DND-41 (cell line): ENCODE measurements around the gene CRYBG1.

Experiments
- ATAC-seq: fragments of 200-7000 bp; cut with Tn5 transposase; 3 replicates; pipeline ENCODE4 v1.9.1; 2021; ENCODE audit warnings: low read depth; ENCODE audit not compliant: insufficient read depth
- DNase-seq: peaks from one replicate; pipeline ENCODE4 v3.0.0-alpha.2; 2020
- H2AFZ ChIP-seq: 2 replicates; pipeline ENCODE4 v1.6.0; 2012; ENCODE audit warnings: low read depth, low read length
- H3K27ac ChIP-seq: 2 replicates; pipeline ENCODE4 v1.5.1; 2012; ENCODE audit warnings: low read length, inconsistent platforms
- H3K27me3 ChIP-seq: fragments of 200-600 bp; sonication (generic); 2 replicates; pipeline ENCODE4 v1.6.0; 2012; ENCODE audit warnings: low read length, mild to moderate bottlenecking, inconsistent platforms; ENCODE audit not compliant: insufficient read depth, poor library complexity
- H3K36me3 ChIP-seq: 2 replicates; pipeline ENCODE4 v1.5.1; 2012; ENCODE audit warnings: low read length, inconsistent platforms; ENCODE audit not compliant: insufficient read depth
- H3K4me1 ChIP-seq: 2 replicates; pipeline ENCODE4 v1.5.1; 2012; ENCODE audit warnings: mild to moderate bottlenecking, low read length; ENCODE audit not compliant: insufficient read depth
- H3K4me2 ChIP-seq: 2 replicates; pipeline ENCODE4 v1.6.0; 2012; ENCODE audit warnings: mild to moderate bottlenecking, moderate library complexity, low read length, inconsistent platforms; ENCODE audit not compliant: insufficient read depth
- H3K4me3 ChIP-seq, 2 experiments: fragments of 200-600 bp in 1 of 2; shearing (Covaris generic) in 1 of 2; 2 replicates each; pipeline ENCODE4 v1.5.1; 2012 to 2016; ENCODE audit warnings: inconsistent platforms in 2 of 2, low read length in 2 of 2, mild to moderate bottlenecking in 2 of 2, low read depth in 1 of 2, moderate library complexity in 1 of 2
- H3K79me2 ChIP-seq: 2 replicates; pipeline ENCODE4 v1.6.0; 2012; ENCODE audit warnings: low read length, inconsistent platforms; ENCODE audit not compliant: insufficient read depth
- H3K9ac ChIP-seq: 2 replicates; pipeline ENCODE4 v1.6.0; 2012; ENCODE audit warnings: low read depth, mild to moderate bottlenecking, inconsistent platforms, low read length, moderate library complexity
- H3K9me3 ChIP-seq: 2 replicates; pipeline ENCODE4 v1.5.1; 2012; ENCODE audit warnings: low read length, moderate library complexity, mild to moderate bottlenecking, inconsistent platforms; ENCODE audit not compliant: insufficient read depth, severe bottlenecking
- H4K20me1 ChIP-seq: 2 replicates; pipeline ENCODE4 v1.6.0; 2012; ENCODE audit warnings: low read length; ENCODE audit not compliant: insufficient read depth
- EZH2 ChIP-seq: IDR thresholded peaks from 3 replicates; pipeline ENCODE4 v1.6.1; 2012; ENCODE audit warnings: borderline replicate concordance, low read depth, mild to moderate bottlenecking, moderate library complexity, low read length, inconsistent platforms; ENCODE audit not compliant: severe bottlenecking
- TF ChIP-seq, protein P1 (sequence below): IDR thresholded peaks from 2 replicates; pipeline ENCODE4 v1.5.1; 2012; ENCODE audit warnings: borderline replicate concordance, low read length, moderate library complexity, mild to moderate bottlenecking; ENCODE audit not compliant: poor library complexity, severe bottlenecking; ENCODE audit errors: extremely low read depth

CRYBG1 gene

DNA sequence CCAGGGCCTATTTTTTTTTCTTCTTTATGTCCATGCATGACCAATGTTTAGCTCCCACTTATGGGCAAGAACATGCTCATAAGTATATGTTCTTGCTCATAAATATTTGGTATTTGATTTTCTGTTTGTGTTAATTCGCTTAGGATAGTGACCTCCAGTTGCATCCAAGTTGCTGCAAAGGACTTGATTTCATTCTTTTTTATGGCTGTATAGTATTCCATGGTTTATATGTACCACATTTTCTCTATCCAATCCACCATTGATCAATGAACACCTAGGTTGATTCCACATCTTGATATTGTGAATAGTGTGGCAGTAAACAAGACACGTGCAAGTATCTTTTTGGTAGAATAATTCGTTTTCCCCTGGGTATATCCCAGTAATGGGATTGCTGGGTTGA is 190.6 kb downstream of the CRYBG1 start:
- H3K79me2 ChIP-seq, result no peaks in the 10 kb centered on the region
- ATAC-seq (no peak), DNase-seq (no peak)
- no peaks in the 10 kb centered on the region for H3K9me3 ChIP-seq
- H3K4me3 ChIP-seq, result no peak overlapping the region
- H3K36me3 ChIP-seq, result peaks cover 57% of the 10 kb centered on the region
- no peak overlapping the region for H3K9ac ChIP-seq
- no peak for TF ChIP-seq EZH2
- TF ChIP-seq, protein P1, sequence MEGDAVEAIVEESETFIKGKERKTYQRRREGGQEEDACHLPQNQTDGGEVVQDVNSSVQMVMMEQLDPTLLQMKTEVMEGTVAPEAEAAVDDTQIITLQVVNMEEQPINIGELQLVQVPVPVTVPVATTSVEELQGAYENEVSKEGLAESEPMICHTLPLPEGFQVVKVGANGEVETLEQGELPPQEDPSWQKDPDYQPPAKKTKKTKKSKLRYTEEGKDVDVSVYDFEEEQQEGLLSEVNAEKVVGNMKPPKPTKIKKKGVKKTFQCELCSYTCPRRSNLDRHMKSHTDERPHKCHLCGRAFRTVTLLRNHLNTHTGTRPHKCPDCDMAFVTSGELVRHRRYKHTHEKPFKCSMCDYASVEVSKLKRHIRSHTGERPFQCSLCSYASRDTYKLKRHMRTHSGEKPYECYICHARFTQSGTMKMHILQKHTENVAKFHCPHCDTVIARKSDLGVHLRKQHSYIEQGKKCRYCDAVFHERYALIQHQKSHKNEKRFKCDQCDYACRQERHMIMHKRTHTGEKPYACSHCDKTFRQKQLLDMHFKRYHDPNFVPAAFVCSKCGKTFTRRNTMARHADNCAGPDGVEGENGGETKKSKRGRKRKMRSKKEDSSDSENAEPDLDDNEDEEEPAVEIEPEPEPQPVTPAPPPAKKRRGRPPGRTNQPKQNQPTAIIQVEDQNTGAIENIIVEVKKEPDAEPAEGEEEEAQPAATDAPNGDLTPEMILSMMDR, result no peak
- H3K4me2 ChIP-seq, result no peak overlapping the region
- H3K27me3 ChIP-seq, result no peaks in the 10 kb centered on the region
- no peak overlapping the region for H2AFZ ChIP-seq
- no peaks in the 10 kb centered on the region for H3K4me1 ChIP-seq
- no peaks in the 10 kb centered on the region; the same call in 1 of the 2 replicates for H4K20me1 ChIP-seq
- H3K27ac ChIP-seq, result no peak overlapping the region

DNA sequence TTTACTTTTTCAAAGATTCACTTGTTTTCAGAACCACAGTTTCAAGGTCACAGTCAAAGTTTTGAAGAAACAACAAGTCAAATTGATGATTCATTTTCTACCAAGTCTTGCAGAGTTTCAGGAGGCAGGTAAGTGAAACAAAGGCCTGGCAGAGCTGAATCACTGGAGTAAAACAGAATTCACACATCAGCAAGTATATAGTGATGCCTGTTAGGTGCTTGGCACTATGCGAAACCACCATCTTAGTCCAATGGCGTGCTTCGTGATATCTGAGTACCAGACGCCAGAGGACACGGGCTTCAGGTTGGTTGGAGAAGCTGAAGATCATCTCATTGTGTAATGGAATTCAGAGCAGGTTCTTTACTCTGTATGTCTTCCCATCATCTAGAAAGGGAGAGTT is 192.9 kb downstream of the CRYBG1 start:
- H3K9ac ChIP-seq, result no peak overlapping the region
- H3K79me2 ChIP-seq, result no peaks in the 10 kb centered on the region
- no peaks in the 10 kb centered on the region for H3K27me3 ChIP-seq
- DNase-seq (no peak), ATAC-seq (no peak)
- H3K4me3 ChIP-seq, result no peak overlapping the region
- no peak overlapping the region for H2AFZ ChIP-seq
- H3K4me1 ChIP-seq, result no peaks in the 10 kb centered on the region
- peaks cover 48% of the 10 kb centered on the region for H3K36me3 ChIP-seq
- no peaks in the 10 kb centered on the region for H3K9me3 ChIP-seq
- H3K27ac ChIP-seq, result no peak overlapping the region
- no peaks in the 10 kb centered on the region; the same call in 1 of the 2 replicates for H4K20me1 ChIP-seq
- H3K4me2 ChIP-seq, result no peak overlapping the region
- TF ChIP-seq EZH2, result no peak
- TF ChIP-seq, protein P1, result no peak

DNA sequence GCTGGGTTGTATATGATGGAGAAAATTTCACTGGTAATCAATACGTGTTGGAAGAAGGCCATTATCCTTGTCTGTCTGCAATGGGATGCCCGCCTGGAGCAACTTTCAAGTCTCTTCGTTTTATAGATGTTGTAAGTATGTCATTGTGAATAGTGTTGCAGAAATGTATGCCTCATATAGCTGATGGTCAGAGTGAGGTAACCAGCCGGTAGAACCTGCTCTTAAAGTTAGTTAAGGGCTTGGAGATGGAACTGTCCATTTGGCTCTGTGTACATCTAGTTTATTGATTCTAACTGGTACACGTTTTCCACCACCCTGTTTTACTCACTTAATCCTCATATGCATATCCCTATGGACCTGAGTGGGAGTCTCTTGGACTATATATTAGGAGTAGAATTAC is 195.2 kb downstream of the CRYBG1 start:
- ATAC-seq, result no peak
- Histone ChIP-seq H3K9ac (no peak overlapping the region), H3K27ac (no peak overlapping the region), H3K79me2 (no peaks in the 10 kb centered on the region), H2AFZ (no peak overlapping the region), H3K4me2 (no peak overlapping the region), H3K4me1 (no peaks in the 10 kb centered on the region), H3K36me3 (peaks cover 49% of the 10 kb centered on the region), H3K9me3 (no peaks in the 10 kb centered on the region), H4K20me1 (no peaks in the 10 kb centered on the region), H3K27me3 (no peaks in the 10 kb centered on the region), H3K4me3 (no peak overlapping the region)
- no peak for DNase-seq
- TF ChIP-seq, protein P1, result no peak
- no peak for TF ChIP-seq EZH2

DNA sequence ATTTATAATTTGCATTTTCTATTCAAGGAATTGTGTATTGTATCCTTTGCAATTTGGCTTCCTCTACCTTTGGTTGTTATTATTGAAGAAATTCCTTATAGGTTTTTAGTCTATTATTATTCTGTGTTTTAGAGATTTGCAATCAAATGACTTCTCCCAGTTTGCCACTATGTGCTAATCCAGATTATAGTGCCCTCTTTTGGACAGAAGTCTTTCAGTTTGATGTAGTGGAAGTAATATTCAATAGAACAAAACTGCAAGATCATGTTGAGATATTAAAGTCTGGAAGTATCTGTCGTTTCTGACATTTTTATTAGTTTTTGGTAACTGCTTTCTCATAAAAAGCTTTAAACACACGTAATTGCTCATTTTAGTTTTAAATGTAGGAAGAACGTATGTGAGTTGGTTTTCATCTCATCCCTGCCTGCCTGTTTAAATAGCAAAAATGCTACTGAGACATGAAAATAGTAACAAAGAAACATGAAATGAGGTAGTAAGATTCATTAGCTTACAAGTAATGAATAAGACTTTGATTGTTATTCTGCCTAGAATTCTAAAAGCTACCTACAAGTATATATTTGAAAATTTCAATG is 195.9 kb downstream of the CRYBG1 start:
- H2AFZ ChIP-seq, result no peak overlapping the region
- H3K9ac ChIP-seq, result no peak overlapping the region
- no peaks in the 10 kb centered on the region for H4K20me1 ChIP-seq
- no peak overlapping the region for H3K27ac ChIP-seq
- TF ChIP-seq, protein P1, result peak; percentile 58
- no peak for TF ChIP-seq EZH2
- DNase-seq, result no peak
- no peaks in the 10 kb centered on the region for H3K27me3 ChIP-seq
- no peak overlapping the region for H3K4me2 ChIP-seq
- no peaks in the 10 kb centered on the region for H3K4me1 ChIP-seq
- ATAC-seq, result peak; percentile 54; the same call in 1 of the 3 replicates
- no peaks in the 10 kb centered on the region for H3K9me3 ChIP-seq
- peaks cover 53% of the 10 kb centered on the region for H3K36me3 ChIP-seq
- H3K4me3 ChIP-seq, result no peak overlapping the region
- H3K79me2 ChIP-seq, result no peaks in the 10 kb centered on the region
